A204.1 (cell line): ENCODE results near the gene RBM12.
"Not testable (repeated sequence)": the region's sequence is repeated elsewhere in the genome, so short reads cannot be mapped to it uniquely, and the experiment has no call there.

Experiments
- FAIRE-seq: peaks from 2 replicates; lab custom pipeline; 2012; peaks lifted over from hg19 to GRCh38; lab: Jason Lieb, UNC

Gene RBM12

DNA sequence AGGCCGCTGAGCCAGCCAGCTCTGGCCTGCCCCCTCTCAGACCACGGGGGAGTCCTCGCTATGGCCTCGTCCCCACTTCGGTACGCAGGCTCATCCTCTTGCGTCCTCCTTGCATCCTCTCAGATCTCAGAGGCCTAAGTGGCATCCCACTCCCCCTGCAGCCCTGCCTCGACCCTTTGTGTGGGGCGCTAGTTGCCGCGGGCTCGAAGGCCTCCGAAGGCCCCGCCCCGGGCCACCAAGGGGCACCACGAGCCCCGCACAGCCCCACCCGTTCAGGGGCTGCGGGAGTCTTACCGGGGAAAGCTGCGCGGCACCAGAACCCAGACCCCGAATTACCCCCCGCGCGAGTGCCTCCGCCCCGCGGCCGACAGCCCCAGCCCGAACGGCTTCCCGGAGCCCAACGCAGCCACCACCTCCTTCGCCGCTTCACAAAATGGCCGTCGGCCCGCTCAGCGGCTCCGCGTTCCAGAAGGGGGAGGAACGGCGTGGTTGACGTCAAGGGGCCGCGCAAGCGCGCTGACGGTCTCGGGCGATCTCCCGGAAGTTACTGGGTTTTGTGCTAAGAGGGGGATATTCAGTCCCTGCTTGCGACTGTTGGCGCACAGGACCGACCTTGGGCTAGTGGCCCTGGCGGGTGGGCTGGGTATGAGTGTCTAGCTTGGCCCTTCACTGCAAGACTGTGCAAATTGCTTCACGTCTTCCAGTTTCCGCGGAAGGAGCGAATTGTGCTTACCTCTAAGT, at the start of gene RBM12, which contains the start of gene CPNE1:
TSS of gene RBM12 (minus strand) at position 435 of the 741 bp plus-strand sequence. CDS start 9,578 bp downstream, outside the sequence.
TSS of gene CPNE1 (minus strand) at position 435 of the 741 bp plus-strand sequence. CDS start 31,977 bp downstream, outside the sequence.
- FAIRE-seq = peak; percentile 16

- FAIRE-seq = no peak
Observed at GRCh38 chr20:35714127-35714526, 49.4 kb upstream of the RBM12 start.

DNA sequence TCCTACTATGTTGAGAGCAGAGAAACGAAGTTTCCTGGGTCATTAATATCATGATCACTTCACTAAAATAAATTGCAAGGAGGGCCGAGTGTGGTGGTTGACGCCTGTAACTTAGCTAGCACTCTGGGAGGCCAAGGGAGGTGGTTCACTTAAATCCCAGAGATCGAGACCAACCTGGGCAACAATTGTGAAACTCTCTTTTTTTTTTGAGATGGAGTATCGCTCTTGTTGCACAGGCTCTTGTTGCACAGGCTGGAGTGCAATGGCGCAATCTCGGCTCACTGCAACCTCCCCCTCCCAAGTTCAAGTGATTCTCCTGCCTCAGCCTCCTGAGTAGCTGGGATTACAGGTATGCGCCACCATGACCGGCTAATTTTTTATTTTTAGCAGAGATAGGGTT, 48.4 kb upstream of the RBM12 start:
- not testable (repeated sequence) for FAIRE-seq

GRCh38 chr20:35711588-35712209, 47.0 kb upstream of the RBM12 start:
- no peak for FAIRE-seq

DNA sequence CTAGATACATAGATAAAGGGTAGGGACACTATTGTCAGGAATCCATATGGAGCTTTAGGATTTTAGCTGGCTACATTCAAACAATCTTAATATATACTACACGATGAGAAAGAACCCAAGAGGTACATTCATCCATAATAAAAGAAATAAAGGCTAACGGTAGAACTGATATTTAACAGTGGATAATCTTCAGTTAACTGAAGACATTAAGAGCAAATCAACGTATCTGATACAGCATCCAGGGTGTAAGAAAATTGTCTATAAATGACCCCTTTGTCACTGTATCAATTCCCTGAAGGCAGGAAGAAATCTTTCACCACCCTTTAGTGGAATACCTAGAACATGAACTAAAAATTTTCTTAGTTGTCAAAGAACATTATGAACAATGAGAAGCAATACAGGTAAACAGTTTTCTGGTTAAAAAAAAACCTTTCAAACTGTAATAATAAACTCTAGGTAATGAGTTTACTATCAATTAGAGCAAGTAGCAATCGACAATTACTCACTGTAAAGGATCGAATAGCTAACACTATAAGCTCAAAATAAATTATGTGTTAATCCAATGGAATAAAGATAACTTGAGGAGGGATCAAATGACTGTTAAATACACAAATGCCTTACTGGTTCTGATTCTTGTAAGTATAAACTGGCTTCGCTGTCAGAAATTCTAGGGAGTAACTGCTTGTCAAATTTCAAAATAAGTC, 46.3 kb upstream of the RBM12 start:
- no peak for FAIRE-seq

- no peak for FAIRE-seq
Observed at GRCh38 chr20:35710039-35710438, 45.3 kb upstream of the RBM12 start.

DNA sequence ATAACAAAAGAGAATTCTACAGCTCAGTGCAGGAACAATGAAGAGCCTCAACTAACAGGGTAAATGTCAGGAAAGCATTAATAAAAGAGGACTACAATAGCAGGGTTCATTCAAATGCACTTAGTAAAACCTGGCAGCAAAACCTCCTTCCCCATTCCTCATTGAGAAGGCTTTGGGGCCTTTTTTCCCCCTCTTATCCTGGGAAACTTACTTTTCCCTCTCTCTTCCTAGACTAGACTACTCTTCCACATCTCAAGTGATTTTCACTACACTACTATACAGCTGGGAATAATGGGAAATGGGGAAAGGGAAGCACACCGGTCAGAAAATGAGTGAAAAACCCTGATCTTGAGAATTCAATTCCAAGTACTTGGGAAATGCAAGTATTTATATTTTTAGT, 44.6 kb upstream of the RBM12 start:
- FAIRE-seq = no peak

GRCh38 chr20:35708502-35708901, 43.8 kb upstream of the RBM12 start:
- FAIRE-seq = no peak

- FAIRE-seq = not testable (repeated sequence)
Observed at GRCh38 chr20:35706591-35707529, 42.2 kb upstream of the RBM12 start.

DNA sequence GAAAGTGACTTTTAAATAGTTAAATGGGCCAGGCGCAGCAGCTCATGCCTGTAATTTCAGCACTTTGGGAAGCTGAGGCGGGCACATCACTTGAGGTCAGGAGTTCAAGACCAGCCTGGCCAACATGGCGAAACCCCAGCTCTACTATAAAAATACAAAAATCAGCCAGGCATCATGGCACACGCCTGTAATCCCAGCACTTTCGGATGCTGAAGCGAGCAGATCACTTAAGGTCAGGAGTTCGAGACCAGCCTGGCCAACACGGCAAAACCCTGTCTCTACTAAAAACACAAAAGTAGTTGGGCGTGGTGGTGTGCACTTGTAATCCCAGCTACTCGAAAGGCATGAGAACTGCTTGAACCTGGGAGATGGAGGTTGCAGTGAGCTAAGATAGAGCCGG, 41.2 kb upstream of the RBM12 start:
- FAIRE-seq = not testable (repeated sequence)

GRCh38 chr20:35704514-35705261, 40.0 kb upstream of the RBM12 start:
- no peak for FAIRE-seq

GRCh38 chr20:35702824-35703695, 38.4 kb upstream of the RBM12 start:
- no peak for FAIRE-seq

GRCh38 chr20:35702051-35702823, 37.5 kb upstream of the RBM12 start:
- no peak for FAIRE-seq

GRCh38 chr20:35700625-35701148, 36.0 kb upstream of the RBM12 start:
- no peak for FAIRE-seq

DNA sequence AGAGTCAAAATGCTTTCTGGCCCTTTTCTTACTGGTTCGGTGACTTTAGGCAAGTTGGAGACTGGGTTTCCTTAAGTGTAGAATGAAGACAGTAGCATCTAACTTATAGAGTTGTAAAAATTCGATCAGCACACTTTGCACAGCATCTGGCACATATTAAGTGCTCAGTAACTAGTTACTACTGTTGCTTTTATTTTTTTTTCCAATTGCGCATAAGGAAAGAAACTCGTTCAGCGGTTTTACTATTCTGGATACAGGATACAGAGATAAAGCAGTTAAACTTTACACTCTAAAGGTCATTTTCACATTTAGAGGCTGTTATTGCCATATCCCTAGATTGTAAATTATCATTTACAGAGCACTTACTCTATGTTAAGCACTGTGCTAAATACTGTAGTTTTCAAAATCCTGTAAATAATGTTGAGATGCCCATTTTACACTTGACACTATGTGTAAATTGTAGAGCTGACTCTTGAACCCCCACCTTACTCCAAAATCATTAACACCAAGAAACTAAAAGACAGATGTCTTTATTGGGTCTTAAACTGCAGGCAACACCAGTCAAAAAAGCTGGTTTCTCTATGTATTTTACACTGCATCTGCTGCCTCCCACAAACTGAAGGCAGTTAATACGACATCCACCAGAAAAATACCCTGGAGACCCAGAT, 35.4 kb upstream of the RBM12 start:
- FAIRE-seq = no peak

DNA sequence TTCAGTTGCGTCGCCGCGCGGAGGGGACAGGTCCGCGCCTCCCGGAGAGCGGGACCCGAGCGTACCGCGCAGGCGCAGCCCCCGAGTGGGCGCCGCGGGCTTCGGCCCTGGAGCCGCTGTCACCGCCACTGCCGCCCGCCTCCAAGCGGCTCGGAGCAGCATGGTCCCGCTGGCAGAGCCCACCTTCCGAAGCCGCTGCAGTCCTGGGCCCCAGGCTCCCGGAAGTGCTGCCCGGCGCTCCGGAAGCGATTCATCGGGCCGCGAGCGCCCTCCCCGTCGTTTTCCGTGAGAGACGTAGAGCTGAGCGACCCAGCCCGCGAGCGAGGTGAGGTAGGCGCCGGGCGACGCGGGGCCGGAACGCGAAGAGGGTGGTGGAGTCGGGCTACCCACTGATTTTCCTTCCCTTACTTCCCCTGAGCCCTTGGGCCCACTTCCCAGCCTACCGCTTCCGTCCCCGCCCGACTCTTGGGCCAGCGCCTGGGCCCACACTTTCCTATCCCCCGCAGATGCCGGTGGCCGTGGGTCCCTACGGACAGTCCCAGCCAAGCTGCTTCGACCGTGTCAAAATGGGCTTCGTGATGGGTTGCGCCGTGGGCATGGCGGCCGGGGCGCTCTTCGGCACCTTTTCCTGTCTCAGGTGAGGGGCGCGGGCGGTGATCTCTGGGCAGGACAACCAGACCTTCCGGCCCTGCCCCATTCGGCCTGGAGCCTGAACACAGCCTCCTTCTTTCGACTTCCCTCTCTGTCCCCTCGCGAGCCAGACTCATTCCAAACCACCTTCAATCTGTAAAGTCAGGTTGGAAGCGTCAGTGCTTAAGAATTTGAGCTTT, 34.6 kb upstream of the RBM12 start, which contains the start of the genes NFS1 and ROMO1:
TSS of gene NFS1 (minus strand) at position 226 of the 830 bp plus-strand sequence. CDS start at position 162, 64 bp downstream.
TSS of gene ROMO1 (plus strand) at position 279 of the 830 bp plus-strand sequence. CDS start at position 507, 228 bp downstream.
- FAIRE-seq = no peak
